HG02678 (cell line): ENCODE results near the gene MAP7D2.

Experiments used
- ATAC-seq: cut with Tn5 transposase; IDR thresholded peaks from one replicate; pipeline ENCODE4 v1.9.1; 2021; ENCODE audit warnings: mild to moderate bottlenecking, moderate library complexity; ENCODE audit not compliant: unreplicated experiment

Gene MAP7D2

GRCh38 chrX:20116087-20116576, 575 bp downstream of the MAP7D2 start:
- ATAC-seq = no peak

GRCh38 chrX:20112022-20112774, 4.5 kb downstream of the MAP7D2 start:
- no peak for ATAC-seq

DNA sequence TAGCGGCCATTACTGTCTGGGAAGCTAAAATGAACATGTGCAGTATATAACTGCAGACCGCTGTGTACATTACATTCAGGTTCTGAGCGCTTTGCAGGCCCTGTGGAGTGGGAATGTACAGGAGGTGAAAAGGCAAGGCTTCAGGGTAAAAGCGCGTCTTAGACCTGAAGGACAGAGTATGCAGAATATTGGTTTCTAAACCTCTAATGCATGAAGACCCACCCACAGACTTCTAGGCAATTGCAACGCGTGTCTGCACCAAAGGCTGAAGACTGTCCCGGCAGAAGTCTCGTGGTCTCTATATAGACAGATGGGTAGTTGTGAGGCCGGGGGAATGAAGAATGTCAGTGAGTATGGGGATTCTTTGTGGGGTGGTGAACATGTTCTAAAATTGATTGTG, 5.4 kb downstream of the MAP7D2 start:
- no peak for ATAC-seq

GRCh38 chrX:20101934-20102581, 14.6 kb downstream of the MAP7D2 start:
- no peak for ATAC-seq

- no peak for ATAC-seq
Measured at GRCh38 chrX:20091499-20091898, 25.2 kb downstream of the MAP7D2 start.

GRCh38 chrX:20089845-20090244, 26.9 kb downstream of the MAP7D2 start:
- ATAC-seq = no peak

DNA sequence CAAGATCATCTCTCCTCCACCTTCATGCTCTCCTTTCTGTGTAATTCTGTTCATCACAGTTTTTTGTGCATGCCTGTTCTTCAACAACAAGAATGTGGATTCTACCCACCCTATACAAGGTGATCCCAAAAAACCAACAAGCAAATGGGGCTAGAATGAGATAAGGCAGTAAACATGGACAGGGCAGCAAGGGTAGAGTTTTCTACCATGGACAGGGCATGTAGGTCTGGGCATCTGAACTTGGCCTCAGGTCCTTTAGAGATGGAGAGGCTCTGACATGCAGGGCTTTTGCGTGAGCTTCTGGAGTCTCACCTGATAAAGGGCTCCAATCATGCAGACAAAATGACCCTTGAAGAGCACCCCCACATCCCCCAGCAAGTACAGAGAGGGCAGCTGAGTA, 36.4 kb downstream of the MAP7D2 start:
- no peak for ATAC-seq

GRCh38 chrX:20071511-20072079, 45.1 kb downstream of the MAP7D2 start:
- ATAC-seq = no peak

DNA sequence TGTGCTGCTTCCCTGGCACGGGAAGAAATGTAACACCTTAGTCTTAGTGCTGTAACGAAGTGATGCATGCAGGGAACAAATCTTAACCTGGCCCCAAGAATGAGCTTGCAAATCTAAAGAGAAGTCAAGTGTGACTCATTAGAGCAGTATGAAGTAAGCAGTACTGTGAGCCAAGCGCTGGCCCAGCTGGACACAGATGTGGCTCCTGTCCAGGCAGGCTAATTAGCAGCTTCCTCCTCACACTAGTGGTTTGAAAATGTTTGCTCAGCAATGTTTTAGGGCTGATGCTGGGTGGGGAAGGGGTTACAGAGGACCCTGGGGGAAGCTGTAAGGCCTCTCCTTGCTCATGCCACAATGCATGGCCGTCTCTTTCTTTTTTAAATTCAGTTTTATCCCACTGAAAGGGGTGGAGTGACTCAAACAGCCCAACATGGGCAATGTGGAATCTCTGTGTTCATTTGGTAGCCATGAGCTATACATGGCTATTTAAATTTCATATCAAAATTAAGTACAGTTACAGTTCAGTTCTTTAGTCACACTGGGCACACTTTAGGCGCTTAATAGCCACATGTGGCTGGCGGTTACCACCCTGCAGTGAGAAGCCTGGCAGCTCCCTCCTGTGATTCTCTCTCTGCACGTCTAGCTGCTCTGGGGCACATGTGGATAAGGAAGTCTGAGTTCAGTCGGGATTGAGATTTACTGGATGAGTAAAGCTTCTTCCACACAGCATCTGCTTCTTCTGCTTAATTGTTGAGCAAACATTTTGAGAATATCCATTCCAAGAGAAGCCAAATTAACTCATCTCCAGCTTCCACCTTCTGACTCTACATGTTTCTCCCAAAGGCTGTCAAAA, 48.8 kb downstream of the MAP7D2 start:
- no peak for ATAC-seq

DNA sequence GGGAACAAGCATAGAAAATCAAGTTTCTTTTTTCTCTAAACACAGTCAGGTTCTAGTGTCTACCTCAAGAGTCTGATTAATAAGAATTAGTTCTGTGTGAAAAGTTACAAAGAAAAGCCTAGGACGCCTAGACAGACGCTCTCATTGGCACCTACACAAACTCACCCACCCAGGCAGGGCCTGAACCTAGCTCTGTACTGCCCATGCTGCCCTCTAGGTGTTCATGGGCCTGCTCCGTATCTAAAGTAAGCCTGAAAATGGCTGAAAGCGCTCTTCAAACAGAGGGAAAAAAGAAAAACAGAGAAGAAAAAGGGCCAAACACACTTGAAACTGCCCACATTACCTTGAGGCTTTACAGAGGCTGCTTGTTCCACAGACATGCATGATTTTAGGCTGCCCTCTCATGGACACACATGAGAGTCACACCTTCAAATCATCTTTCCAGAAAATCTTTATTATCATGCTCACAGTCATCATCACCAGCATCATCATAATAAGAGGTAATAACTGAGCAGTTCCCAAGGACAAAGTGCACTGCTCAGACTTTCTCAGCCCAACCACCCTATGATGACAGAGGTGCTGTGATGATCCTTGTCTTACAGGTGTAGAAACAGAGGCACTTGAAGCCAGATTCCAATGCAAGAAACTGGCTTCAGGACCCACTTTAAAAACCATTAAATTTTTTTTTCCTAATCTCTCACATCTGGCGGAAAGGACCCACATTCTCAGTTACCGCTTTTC, 49.6 kb downstream of the MAP7D2 start:
- peak; percentile 65 for ATAC-seq

DNA sequence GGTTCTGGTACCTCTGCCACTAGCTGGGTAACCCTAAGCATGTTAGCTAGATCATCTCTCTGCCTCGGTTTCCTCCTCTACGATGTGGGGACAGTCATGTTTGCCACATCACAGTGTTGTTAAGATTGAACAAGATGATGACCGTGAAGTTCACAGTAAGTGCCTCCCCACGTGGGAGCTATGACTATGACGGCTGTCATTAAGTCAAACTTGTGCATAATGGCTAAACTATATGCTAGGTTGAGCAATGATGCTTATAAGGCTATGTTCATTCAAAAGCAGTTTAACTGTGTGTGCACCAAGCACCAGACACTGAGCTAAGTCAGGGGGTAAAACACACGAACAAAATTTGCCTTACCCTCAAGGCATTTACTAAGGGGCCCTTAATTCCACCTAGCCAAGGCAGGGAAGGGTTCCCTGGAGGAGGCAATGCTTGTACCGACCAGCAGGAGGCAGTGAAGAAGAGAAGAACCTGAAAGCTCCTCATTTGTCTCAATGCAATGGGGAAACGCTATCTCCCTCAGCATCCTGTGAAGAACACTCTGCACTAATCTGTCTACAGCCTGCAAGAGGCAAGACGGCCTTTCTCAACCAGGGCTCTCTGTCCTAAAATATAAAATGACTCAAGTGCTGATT, 52.9 kb downstream of the MAP7D2 start:
- ATAC-seq = no peak

DNA sequence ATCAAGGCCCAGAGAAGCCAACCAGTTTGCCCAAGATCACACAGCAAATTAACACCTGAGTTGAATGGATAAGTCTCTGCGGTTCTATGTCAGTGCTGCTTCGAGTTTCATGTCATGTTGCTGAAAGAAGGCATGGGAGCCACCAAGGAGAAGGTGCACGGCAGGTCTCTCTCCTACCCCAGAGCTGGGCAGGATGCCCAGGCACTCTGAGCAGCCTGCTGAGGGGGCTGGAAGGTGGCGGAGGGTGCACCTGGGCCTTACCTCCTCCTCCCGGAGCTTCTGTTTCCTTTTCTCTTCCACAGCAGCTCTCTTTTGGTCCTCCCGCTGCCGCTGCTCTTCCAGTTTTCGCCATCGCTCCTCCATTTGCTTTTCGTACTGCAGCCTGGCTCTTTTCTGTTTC, 53.6 kb downstream of the MAP7D2 start:
- ATAC-seq = no peak

DNA sequence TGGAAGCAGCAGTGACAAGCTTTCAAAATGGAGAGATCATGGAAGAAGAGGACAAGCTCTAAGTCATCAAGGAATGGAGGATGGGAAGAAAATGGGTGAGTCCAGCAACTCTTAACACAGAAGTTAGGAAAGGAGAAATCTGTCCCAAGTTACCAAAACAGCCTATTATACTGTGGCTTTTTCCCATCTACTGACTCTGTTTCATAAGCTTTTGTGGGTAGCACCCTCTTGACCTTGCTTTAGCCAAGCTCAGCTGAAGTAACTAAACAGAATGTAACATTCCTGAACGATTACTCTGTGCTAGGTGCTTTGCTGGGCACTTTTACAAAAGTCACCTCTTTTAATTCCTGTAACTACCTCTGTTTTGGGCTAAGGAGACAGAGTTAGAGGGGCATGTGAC, 54.9 kb downstream of the MAP7D2 start:
- ATAC-seq = no peak

- ATAC-seq = peak; percentile 86
Measured at GRCh38 chrX:20060961-20061748, 55.6 kb downstream of the MAP7D2 start.

GRCh38 chrX:20059467-20060128, 57.1 kb downstream of the MAP7D2 start:
- no peak for ATAC-seq

- ATAC-seq = no peak
Measured at GRCh38 chrX:20057479-20057878, 59.2 kb downstream of the MAP7D2 start.

- peak; percentile 34 for ATAC-seq
Measured at GRCh38 chrX:20056704-20057103, 60.0 kb downstream of the MAP7D2 start.

DNA sequence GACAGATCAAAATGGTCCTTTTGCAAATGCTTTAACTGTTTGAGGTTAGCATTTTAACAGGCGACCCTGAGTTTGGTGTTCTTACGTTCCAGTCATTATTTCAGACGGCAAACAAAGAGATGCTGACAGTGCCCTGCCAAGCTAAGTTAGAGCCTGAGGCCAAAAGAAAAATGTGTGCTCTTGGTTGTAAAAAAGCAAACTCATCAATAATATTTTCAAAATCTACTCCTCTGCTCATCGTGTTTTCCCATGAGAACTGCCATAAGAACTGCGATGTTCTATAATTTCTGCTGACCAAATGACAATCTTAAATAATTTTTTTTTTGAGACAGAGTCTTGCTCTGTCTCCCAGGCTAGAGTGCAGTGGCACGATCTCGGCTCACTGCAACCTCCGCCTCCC, 63.2 kb downstream of the MAP7D2 start:
- no peak for ATAC-seq

DNA sequence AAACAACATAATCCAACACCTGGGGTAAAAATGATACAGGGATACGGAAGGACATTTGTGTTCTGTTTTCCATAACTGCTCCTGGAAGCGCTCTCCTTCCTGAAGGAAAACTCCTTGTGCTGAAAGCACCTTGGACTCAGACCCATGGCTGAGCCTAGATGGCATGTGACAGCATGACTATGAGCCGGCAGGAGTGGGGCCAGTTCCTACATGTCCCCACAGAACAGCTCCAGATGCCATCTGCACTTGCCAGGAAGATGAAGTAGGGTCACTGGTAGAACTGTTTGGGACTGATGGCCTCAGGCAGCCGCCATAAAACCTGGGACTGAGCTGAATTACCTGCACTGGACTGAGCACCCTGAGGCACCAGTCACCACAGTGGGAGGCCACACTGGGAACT, 69.8 kb downstream of the MAP7D2 start:
- ATAC-seq = no peak
